ENCODE measurements around the gene TRAPPC2L.

Gene TRAPPC2L

DNA sequence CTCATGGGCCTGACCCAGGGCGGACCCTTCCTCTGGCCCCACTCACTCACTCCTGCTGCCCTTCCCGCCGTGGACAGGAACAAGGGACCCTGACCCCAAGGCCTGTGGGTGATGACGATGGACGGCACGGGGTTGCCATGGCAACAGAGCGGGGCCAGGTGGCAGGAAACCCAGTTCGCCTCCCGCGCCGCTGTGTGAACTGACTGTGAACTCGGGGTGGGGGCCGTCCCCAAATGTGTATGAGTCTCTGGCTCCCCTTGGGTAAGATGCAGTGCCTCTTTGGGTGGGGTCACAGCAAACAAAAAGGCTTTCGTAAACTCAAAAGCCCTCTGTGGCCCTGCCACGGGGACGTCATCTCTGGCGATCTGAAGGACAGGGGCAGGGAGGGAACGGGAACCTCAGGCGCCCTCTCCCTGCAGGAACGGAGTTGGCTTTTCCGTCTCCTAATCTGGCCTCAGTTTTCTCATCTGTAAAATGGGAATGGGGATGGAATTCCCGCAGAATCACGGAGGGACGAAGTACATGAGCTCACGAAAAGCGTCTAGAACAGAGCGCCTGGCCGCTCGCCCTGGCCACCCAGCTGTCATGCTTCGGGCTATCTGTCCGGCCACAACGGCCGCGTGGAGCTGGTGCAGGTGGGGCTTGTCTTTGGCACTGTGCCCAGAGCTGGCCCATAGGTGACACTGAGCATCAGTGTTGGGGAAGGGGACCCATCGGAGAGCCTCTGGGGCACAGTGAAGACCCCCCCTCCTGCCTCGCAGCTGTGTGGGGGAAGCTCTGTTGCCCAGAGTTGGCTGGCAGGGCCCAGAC is 54.4 kb downstream of the TRAPPC2L start:
- no peak for DNase-seq

DNA sequence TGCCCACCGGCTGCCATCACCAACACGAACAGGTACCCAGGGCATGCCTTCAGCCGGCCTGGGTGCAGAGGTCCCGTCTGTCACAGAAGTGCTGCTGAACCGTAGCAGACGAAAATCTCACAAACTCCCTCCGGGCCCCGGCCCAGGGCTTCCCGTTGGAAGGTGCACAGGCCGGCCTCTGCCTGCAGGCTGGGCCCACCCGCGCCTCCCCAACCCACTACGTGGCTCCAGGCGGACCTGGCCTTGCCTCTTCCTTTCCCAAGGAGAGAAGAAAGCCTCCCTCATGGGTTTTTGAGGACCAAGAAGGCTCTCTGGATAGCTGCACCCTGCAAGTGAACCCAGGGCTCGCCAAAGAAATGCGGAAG is 55.0 kb downstream of the TRAPPC2L start:
- no peak for DNase-seq

All from fibroblast of skin of back (primary cell).